ENCODE data around the gene OXTR.

DNA sequence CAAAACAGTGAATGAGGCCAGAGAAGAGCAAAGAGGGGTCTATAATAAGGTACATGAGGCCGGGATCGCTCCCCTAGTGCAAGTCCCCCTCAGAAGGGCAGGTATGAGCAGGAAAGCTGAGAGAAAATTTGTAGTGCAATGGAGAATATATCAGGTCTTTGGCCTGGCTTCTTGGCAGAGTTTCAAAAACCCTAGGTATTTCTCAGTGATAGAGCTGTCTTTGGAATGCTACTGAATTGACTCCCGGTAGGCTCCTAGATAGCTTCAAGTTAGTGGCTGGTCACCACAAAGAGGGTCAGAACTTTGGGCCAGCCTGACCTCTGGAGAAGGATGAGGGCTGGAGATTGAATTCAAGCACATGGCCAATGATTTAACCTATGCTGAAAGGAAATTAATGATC lies 30.6 kb upstream of the OXTR start:
- TF ChIP-seq, protein P1, sequence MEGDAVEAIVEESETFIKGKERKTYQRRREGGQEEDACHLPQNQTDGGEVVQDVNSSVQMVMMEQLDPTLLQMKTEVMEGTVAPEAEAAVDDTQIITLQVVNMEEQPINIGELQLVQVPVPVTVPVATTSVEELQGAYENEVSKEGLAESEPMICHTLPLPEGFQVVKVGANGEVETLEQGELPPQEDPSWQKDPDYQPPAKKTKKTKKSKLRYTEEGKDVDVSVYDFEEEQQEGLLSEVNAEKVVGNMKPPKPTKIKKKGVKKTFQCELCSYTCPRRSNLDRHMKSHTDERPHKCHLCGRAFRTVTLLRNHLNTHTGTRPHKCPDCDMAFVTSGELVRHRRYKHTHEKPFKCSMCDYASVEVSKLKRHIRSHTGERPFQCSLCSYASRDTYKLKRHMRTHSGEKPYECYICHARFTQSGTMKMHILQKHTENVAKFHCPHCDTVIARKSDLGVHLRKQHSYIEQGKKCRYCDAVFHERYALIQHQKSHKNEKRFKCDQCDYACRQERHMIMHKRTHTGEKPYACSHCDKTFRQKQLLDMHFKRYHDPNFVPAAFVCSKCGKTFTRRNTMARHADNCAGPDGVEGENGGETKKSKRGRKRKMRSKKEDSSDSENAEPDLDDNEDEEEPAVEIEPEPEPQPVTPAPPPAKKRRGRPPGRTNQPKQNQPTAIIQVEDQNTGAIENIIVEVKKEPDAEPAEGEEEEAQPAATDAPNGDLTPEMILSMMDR (conservative IDR thresholded peaks at IDR 0.05; ENCODE audit: low read depth in 2 of 2): no peak
- TF ChIP-seq EZH2 (IDR thresholded peaks at IDR 0.05; ENCODE audit: low read depth, unreplicated experiment) (no peak), EZH2phosphoT487 (IDR thresholded peaks at IDR 0.05; ENCODE audit: unreplicated experiment) (no peak), POLR2AphosphoS5 (IDR thresholded peaks at IDR 0.05; ENCODE audit: low read depth) (no peak), STAT1 (IDR thresholded peaks at IDR 0.05; ENCODE audit: unreplicated experiment) (no peak), CREB1 (CRISPR knock-in tag; IDR thresholded peaks at IDR 0.05; ENCODE audit: low read depth) (no peak), ZNF114 (CRISPR knock-in tag; IDR thresholded peaks at IDR 0.05) (no peak), JUNB (IDR thresholded peaks at IDR 0.05; ENCODE audit: unreplicated experiment) (no peak), ZNF331 (CRISPR knock-in tag; IDR thresholded peaks at IDR 0.05; ENCODE audit: low read depth) (no peak), NANOG (IDR thresholded peaks at IDR 0.05; ENCODE audit: borderline replicate concordance) (no peak)
- TF ChIP-seq, protein P2, sequence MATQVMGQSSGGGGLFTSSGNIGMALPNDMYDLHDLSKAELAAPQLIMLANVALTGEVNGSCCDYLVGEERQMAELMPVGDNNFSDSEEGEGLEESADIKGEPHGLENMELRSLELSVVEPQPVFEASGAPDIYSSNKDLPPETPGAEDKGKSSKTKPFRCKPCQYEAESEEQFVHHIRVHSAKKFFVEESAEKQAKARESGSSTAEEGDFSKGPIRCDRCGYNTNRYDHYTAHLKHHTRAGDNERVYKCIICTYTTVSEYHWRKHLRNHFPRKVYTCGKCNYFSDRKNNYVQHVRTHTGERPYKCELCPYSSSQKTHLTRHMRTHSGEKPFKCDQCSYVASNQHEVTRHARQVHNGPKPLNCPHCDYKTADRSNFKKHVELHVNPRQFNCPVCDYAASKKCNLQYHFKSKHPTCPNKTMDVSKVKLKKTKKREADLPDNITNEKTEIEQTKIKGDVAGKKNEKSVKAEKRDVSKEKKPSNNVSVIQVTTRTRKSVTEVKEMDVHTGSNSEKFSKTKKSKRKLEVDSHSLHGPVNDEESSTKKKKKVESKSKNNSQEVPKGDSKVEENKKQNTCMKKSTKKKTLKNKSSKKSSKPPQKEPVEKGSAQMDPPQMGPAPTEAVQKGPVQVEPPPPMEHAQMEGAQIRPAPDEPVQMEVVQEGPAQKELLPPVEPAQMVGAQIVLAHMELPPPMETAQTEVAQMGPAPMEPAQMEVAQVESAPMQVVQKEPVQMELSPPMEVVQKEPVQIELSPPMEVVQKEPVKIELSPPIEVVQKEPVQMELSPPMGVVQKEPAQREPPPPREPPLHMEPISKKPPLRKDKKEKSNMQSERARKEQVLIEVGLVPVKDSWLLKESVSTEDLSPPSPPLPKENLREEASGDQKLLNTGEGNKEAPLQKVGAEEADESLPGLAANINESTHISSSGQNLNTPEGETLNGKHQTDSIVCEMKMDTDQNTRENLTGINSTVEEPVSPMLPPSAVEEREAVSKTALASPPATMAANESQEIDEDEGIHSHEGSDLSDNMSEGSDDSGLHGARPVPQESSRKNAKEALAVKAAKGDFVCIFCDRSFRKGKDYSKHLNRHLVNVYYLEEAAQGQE (IDR thresholded peaks at IDR 0.05; ENCODE audit: unreplicated experiment): no peak
- TF ChIP-seq, protein P3, sequence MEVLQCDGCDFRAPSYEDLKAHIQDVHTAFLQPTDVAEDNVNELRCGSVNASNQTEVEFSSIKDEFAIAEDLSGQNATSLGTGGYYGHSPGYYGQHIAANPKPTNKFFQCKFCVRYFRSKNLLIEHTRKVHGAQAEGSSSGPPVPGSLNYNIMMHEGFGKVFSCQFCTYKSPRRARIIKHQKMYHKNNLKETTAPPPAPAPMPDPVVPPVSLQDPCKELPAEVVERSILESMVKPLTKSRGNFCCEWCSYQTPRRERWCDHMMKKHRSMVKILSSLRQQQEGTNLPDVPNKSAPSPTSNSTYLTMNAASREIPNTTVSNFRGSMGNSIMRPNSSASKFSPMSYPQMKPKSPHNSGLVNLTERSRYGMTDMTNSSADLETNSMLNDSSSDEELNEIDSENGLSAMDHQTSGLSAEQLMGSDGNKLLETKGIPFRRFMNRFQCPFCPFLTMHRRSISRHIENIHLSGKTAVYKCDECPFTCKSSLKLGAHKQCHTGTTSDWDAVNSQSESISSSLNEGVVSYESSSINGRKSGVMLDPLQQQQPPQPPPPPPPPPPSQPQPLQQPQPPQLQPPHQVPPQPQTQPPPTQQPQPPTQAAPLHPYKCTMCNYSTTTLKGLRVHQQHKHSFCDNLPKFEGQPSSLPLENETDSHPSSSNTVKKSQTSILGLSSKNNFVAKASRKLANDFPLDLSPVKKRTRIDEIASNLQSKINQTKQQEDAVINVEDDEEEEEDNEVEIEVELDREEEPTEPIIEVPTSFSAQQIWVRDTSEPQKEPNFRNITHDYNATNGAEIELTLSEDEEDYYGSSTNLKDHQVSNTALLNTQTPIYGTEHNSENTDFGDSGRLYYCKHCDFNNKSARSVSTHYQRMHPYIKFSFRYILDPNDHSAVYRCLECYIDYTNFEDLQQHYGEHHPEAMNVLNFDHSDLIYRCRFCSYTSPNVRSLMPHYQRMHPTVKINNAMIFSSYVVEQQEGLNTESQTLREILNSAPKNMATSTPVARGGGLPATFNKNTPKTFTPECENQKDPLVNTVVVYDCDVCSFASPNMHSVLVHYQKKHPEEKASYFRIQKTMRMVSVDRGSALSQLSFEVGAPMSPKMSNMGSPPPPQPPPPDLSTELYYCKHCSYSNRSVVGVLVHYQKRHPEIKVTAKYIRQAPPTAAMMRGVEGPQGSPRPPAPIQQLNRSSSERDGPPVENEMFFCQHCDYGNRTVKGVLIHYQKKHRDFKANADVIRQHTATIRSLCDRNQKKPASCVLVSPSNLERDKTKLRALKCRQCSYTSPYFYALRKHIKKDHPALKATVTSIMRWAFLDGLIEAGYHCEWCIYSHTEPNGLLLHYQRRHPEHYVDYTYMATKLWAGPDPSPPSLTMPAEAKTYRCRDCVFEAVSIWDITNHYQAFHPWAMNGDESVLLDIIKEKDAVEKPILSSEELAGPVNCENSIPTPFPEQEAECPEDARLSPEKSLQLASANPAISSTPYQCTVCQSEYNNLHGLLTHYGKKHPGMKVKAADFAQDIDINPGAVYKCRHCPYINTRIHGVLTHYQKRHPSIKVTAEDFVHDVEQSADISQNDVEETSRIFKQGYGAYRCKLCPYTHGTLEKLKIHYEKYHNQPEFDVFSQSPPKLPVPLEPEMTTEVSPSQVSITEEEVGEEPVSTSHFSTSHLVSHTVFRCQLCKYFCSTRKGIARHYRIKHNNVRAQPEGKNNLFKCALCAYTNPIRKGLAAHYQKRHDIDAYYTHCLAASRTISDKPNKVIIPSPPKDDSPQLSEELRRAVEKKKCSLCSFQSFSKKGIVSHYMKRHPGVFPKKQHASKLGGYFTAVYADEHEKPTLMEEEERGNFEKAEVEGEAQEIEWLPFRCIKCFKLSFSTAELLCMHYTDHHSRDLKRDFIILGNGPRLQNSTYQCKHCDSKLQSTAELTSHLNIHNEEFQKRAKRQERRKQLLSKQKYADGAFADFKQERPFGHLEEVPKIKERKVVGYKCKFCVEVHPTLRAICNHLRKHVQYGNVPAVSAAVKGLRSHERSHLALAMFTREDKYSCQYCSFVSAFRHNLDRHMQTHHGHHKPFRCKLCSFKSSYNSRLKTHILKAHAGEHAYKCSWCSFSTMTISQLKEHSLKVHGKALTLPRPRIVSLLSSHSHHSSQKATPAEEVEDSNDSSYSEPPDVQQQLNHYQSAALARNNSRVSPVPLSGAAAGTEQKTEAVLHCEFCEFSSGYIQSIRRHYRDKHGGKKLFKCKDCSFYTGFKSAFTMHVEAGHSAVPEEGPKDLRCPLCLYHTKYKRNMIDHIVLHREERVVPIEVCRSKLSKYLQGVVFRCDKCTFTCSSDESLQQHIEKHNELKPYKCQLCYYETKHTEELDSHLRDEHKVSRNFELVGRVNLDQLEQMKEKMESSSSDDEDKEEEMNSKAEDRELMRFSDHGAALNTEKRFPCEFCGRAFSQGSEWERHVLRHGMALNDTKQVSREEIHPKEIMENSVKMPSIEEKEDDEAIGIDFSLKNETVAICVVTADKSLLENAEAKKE (CRISPR knock-in tag; IDR thresholded peaks at IDR 0.05): no peak
- TF ChIP-seq, protein P4, sequence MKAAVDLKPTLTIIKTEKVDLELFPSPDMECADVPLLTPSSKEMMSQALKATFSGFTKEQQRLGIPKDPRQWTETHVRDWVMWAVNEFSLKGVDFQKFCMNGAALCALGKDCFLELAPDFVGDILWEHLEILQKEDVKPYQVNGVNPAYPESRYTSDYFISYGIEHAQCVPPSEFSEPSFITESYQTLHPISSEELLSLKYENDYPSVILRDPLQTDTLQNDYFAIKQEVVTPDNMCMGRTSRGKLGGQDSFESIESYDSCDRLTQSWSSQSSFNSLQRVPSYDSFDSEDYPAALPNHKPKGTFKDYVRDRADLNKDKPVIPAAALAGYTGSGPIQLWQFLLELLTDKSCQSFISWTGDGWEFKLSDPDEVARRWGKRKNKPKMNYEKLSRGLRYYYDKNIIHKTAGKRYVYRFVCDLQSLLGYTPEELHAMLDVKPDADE (IDR thresholded peaks at IDR 0.05): no peak
